Adrenal gland (tissue), 12 donors: ENCODE measurements around the gene KCNH1. TPM values are rescaled to one million over a fixed set of nuclear protein-coding genes. Genes with fewer than 3 reads are reported as not detected.

Experiments
- DNase-seq, 7 donors: peaks; one replicate each; pipeline ENCODE4 v3.0.0-alpha.2; 2019 to 2020
- H3K27ac ChIP-seq, 5 donors: fragments of 200-600 bp; sonication (generic) in 4 of 5; 1 replicate in 3 of 5; 2 replicates in 2 of 5; pipeline versions ENCODE4 v1.5.1 to v1.8.0; 2016 to 2020; ENCODE audit warnings: mild to moderate bottlenecking in 1 of 5
- H3K27me3 ChIP-seq: fragments of 200-600 bp; 2 replicates; pipeline ENCODE4 v1.8.0; 2021
- H3K36me3 ChIP-seq, 2 donors: fragments of 200-600 bp; replicated peaks in 1 of 2; 1 replicate in 1 of 2; 2 replicates in 1 of 2; pipeline versions ENCODE4 v1.5.1 to v1.8.0; 2018 to 2022
- H3K4me1 ChIP-seq, 2 donors: fragments of 200-600 bp; replicated peaks in 1 of 2; 1 replicate in 1 of 2; 2 replicates in 1 of 2; pipeline versions ENCODE4 v1.5.1 to v1.8.0; 2018 to 2021
- H3K4me3 ChIP-seq, 4 donors: fragments of 200-600 bp; sonication (generic) in 3 of 4; one replicate each; pipeline ENCODE4 v1.5.1; 2016 to 2018
- H3K9me3 ChIP-seq, 3 donors: fragments of 200-600 bp; sonication (generic) in 1 of 3; replicated peaks in 1 of 3; 1 replicate in 2 of 3; 2 replicates in 1 of 3; pipeline versions ENCODE4 v1.5.1 to v1.8.0; 2016 to 2021
- CTCF ChIP-seq, 6 experiments: fragments of 450-650 bp in 4 of 6; fragments of 200-600 bp in 2 of 6; sonication (generic) in 1 of 6; IDR thresholded peaks; 1 replicate in 5 of 6; 2 replicates in 1 of 6; pipeline versions ENCODE4 v1.5.1 to v1.8.0; 2016 to 2021; ENCODE audit warnings: antibody characterized with exemption in 6 of 6, mild to moderate bottlenecking in 2 of 6, moderate library complexity in 1 of 6
- POLR2A ChIP-seq, 2 donors: fragments of 450-650 bp; IDR thresholded peaks; one replicate each; pipeline ENCODE4 v1.6.1; 2017; ENCODE audit warnings: antibody characterized with exemption in 2 of 2, mild to moderate bottlenecking in 2 of 2, moderate library complexity in 1 of 2
- WGBS, 4 donors: extraction: QIAGEN DNeasy Blood & Tissue Kit in 2 of 4; methylation state at CpG; one replicate each; pipeline versions ENCODE4 v1.1.5 to v1.1.7; 2013 to 2017; 5-methylcytosine and 5-hydroxymethylcytosine counted together
- intact Hi-C, 2 donors: fragments of 100-400 bp; cut with DNase I; formaldehyde crosslinking; loops; one replicate each; pipeline versions ENCODE4 v1.14.1 to v1.15.0; 2022 to 2023
- polyA plus RNA-seq, 3 donors: library from polyadenylated mRNA; stranded (reverse); fragments of 200-250 nt in 2 of 3; fragments of 350-450 nt in 1 of 3; fragmentation: Illumina TruSeq in 1 of 3; extraction: RNeasy Lipid Tissue Mini Kit (QIAGEN cat#74804) in 1 of 3; gene quantifications; one replicate each; pipeline ENCODE4 v1.2.3, GENCODE V29; 2013 to 2014
- total RNA-seq, 9 donors: library from RNA; depleted of rRNA in 4 of 9; stranded (reverse); fragments of >200 nt in 4 of 9; fragments of 120-200 nt in 1 of 9; fragmentation: NEBNext Ultra II Directional in 1 of 9; extraction: Animal tissue kit (Norgen Biotek cat#: 25700) in 1 of 9; gene quantifications; one replicate each; pipeline versions ENCODE4 v1.1.0 to v1.2.4, GENCODE V29; 2013 to 2023
- donor health status: healthy with polysubstance abuse.
- donor health status: Bipolar disorder and iron deficiency.
- donor health status: DM: yes; HTN: yes; CAD: no.
- donor health status: DM: no; HTN: no; CAD: no.
- donor health status: DM: no; HTN: no; CAD: no.
- donor health status: DM: yes; HTN: yes; CAD: no.

The KCNH1 gene
- total and polyA plus RNA-seq, 12 donors, result 0.15 to 2.2 (median 0.73) TPM; not detected in 4

GRCh38 chr1:210908791-210909190 lies 225.2 kb downstream of the KCNH1 start:
- H3K9me3 ChIP-seq, result no peaks in the 10 kb centered on the region
- 43 to 49% (median 43%) methylated on average over 3 of the region's 3 CpGs for WGBS, 4 donors
- H3K4me1 ChIP-seq, result no peaks in the 10 kb centered on the region
- intact Hi-C loops, result no loop called here
- TF ChIP-seq CTCF (IDR thresholded peaks at IDR 0.05) (no peak), POLR2A (IDR thresholded peaks at IDR 0.05) (no peak)
- no peak overlapping the region for H3K27ac ChIP-seq
- DNase-seq, result no peak
- no peaks in the 10 kb centered on the region for H3K36me3 ChIP-seq
- H3K4me3 ChIP-seq, result no peak overlapping the region
- H3K27me3 ChIP-seq, result no peaks in the 10 kb centered on the region

GRCh38 chr1:210908257-210908656 lies 225.7 kb downstream of the KCNH1 start:
- Histone ChIP-seq H3K4me1 (no peaks in the 10 kb centered on the region), H3K9me3 (no peaks in the 10 kb centered on the region), H3K4me3 (no peak overlapping the region), H3K27me3 (no peaks in the 10 kb centered on the region), H3K27ac (no peak overlapping the region), H3K36me3 (no peaks in the 10 kb centered on the region)
- intact Hi-C loops, result no loop called here
- 36 to 52% (median 44%) methylated on average over 5 of the region's 5 CpGs for WGBS, 4 donors
- TF ChIP-seq POLR2A (IDR thresholded peaks at IDR 0.05), result no peak
- TF ChIP-seq CTCF (IDR thresholded peaks at IDR 0.05), result no peak
- DNase-seq, result no peak

- intact Hi-C loops, result no loop called here
- Histone ChIP-seq H3K27me3 (no peaks in the 10 kb centered on the region), H3K27ac (no peak overlapping the region), H3K4me1 (no peaks in the 10 kb centered on the region), H3K4me3 (no peak overlapping the region), H3K36me3 (no peaks in the 10 kb centered on the region), H3K9me3 (no peaks in the 10 kb centered on the region)
- 75 to 90% (median 80%) methylated on average over 1 of the region's 1 CpG for WGBS, 4 donors
- no peak for TF ChIP-seq POLR2A (IDR thresholded peaks at IDR 0.05)
- TF ChIP-seq CTCF (IDR thresholded peaks at IDR 0.05), result no peak
- no peak for DNase-seq
Observed at GRCh38 chr1:210907251-210907805, 226.6 kb downstream of the KCNH1 start.

- Histone ChIP-seq H3K4me1 (no peaks in the 10 kb centered on the region), H3K27me3 (no peaks in the 10 kb centered on the region), H3K36me3 (no peaks in the 10 kb centered on the region), H3K27ac (no peak overlapping the region), H3K4me3 (no peak overlapping the region), H3K9me3 (no peaks in the 10 kb centered on the region)
- WGBS, 4 donors, result 53 to 72% (median 59%) methylated on average over 7 of the region's 7 CpGs
- intact Hi-C loops, result no loop called here
- TF ChIP-seq POLR2A (IDR thresholded peaks at IDR 0.05) (no peak), CTCF (IDR thresholded peaks at IDR 0.05) (no peak)
- DNase-seq, result no peak
Observed at GRCh38 chr1:210905944-210906453, 227.9 kb downstream of the KCNH1 start.
